ENCODE results near the gene INTS6. TPM values are rescaled to one million over a fixed set of nuclear protein-coding genes. Genes with fewer than 3 reads are reported as not detected.

The INTS6 gene
- total and polyA plus RNA-seq, 4 donors = 22.8 to 51.2 (median 31.1) TPM

DNA sequence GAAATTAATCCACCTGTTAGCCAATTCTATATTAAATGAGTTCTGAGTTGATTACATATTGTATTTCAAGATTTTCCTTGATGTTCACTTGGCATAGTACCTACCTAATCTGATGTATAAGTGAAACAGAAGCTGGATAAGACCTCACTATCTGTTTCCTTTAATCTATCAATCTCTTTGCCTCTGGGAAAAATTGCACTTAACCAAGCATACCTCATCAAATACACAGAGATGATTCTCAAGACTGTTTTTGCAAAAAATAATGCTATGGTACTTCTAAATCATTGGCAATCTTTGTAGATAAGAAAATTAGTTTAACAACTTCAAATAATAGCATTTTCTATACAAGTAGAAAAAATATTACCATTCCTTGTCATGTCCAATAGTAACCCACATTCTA is 58.1 kb downstream of the INTS6 start:
- H3K36me3 ChIP-seq (ENCODE audit: control insufficient read depth, insufficient read depth, low read length) = no peaks in the 10 kb centered on the region
- no peak overlapping the region for H3K27ac ChIP-seq (ENCODE audit: low read depth, low read length)
- no peaks in the 10 kb centered on the region for H3K27me3 ChIP-seq (ENCODE audit: control insufficient read depth, insufficient read depth, low read length)
- H3K4me3 ChIP-seq (ENCODE audit: low read depth, low read length) = no peak overlapping the region
- H3K4me1 ChIP-seq (ENCODE audit: control insufficient read depth, insufficient read depth, low read length) = no peaks in the 10 kb centered on the region
- H3K9me3 ChIP-seq (ENCODE audit: control insufficient read depth, insufficient read depth, low read length) = no peaks in the 10 kb centered on the region
- no peak for DNase-seq (ENCODE audit: low read depth in 4 of 6, low spot score in 6 of 6)

DNA sequence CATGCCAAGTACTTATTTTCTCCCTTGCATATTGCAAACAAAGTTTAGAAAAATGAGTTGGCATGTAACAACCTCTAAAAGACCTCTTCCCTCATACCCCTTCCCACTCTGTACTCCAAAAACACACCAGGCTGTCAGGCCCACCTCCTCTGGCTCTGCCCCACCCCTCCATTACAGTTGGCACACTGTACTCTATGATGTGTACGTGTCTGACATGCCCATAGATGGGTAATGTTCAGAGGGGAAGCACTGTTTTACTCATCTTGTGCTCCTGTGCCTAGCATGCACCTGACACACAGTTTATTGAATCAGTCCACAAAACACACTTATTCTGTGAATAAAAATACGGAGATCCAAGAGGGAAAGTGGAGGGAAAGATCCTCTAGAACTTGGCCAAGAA is 67.7 kb downstream of the INTS6 start:
- no peak for DNase-seq (ENCODE audit: low read depth in 4 of 6, low spot score in 6 of 6)
- Histone ChIP-seq H3K4me1 (ENCODE audit: control insufficient read depth, insufficient read depth, low read length) (no peaks in the 10 kb centered on the region), H3K27ac (ENCODE audit: low read depth, low read length) (no peak overlapping the region), H3K4me3 (ENCODE audit: low read depth, low read length) (no peak overlapping the region), H3K36me3 (ENCODE audit: control insufficient read depth, insufficient read depth, low read length) (peaks cover 6% of the 10 kb centered on the region), H3K9me3 (ENCODE audit: control insufficient read depth, insufficient read depth, low read length) (no peaks in the 10 kb centered on the region), H3K27me3 (ENCODE audit: control insufficient read depth, insufficient read depth, low read length) (no peaks in the 10 kb centered on the region)
- WGBS (ENCODE audit: insufficient coverage) = no CpG with 5 or more reads among the region's 2 CpGs

DNA sequence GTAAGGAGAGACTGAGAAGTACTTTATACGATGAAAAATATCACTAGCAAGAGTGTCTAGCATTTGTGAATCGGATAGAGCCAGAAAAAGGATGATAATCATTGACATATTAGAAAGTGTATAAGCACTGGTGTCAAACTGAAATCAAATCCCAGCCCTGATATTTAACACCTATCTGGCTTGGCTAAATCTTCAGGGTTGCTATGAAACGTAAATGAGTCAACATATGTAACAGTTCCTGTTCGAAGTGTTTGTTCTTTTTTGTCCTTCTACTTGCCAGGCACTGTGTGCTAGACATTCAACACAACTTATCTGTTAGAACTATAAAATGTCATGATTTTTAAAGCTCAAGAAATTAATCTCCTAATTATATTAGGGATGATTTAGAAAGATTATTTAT is 72.6 kb downstream of the INTS6 start:
- no CpG with 5 or more reads among the region's 4 CpGs for WGBS (ENCODE audit: insufficient coverage)

DNA sequence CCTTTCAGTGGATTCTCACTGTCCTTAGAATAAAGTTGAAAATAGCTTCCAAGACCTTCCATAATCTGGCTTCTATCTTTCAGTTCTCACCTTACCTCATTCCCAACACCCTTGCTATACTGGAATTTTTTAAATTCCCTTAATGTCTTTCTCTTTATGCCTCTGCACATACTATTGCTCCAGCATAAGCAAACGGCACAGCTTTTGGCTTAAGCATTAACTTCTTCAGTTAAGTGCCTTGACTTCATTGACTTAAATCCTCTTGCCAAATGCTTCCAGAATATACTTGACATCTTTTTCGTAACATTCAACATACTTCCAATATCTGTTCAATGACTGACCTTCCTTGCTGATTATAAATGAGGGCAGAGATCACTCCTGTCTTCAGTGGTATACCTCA is 79.4 kb downstream of the INTS6 start:
- Histone ChIP-seq H3K4me1 (ENCODE audit: control insufficient read depth, insufficient read depth, low read length) (no peaks in the 10 kb centered on the region), H3K9me3 (ENCODE audit: control insufficient read depth, insufficient read depth, low read length) (no peaks in the 10 kb centered on the region), H3K36me3 (ENCODE audit: control insufficient read depth, insufficient read depth, low read length) (peaks cover 11% of the 10 kb centered on the region), H3K27ac (ENCODE audit: low read depth, low read length) (no peak overlapping the region), H3K4me3 (ENCODE audit: low read depth, low read length) (no peak overlapping the region), H3K27me3 (ENCODE audit: control insufficient read depth, insufficient read depth, low read length) (no peaks in the 10 kb centered on the region)
- DNase-seq (ENCODE audit: low read depth in 4 of 6, low spot score in 6 of 6) = no peak
- WGBS (ENCODE audit: insufficient coverage) = 88% methylated on average over 1 of the region's 2 CpGs

More for the DNA sequence above, 72.6 kb downstream of the INTS6 start:
- H3K27ac ChIP-seq (ENCODE audit: low read depth, low read length) = no peak overlapping the region
- H3K4me3 ChIP-seq (ENCODE audit: low read depth, low read length) = no peak overlapping the region
- H3K9me3 ChIP-seq (ENCODE audit: control insufficient read depth, insufficient read depth, low read length) = no peaks in the 10 kb centered on the region
- H3K4me1 ChIP-seq (ENCODE audit: control insufficient read depth, insufficient read depth, low read length) = no peaks in the 10 kb centered on the region
- peaks cover 8% of the 10 kb centered on the region for H3K36me3 ChIP-seq (ENCODE audit: control insufficient read depth, insufficient read depth, low read length)
- DNase-seq (ENCODE audit: low read depth in 4 of 6, low spot score in 6 of 6) = no peak
- no peaks in the 10 kb centered on the region for H3K27me3 ChIP-seq (ENCODE audit: control insufficient read depth, insufficient read depth, low read length)

DNA sequence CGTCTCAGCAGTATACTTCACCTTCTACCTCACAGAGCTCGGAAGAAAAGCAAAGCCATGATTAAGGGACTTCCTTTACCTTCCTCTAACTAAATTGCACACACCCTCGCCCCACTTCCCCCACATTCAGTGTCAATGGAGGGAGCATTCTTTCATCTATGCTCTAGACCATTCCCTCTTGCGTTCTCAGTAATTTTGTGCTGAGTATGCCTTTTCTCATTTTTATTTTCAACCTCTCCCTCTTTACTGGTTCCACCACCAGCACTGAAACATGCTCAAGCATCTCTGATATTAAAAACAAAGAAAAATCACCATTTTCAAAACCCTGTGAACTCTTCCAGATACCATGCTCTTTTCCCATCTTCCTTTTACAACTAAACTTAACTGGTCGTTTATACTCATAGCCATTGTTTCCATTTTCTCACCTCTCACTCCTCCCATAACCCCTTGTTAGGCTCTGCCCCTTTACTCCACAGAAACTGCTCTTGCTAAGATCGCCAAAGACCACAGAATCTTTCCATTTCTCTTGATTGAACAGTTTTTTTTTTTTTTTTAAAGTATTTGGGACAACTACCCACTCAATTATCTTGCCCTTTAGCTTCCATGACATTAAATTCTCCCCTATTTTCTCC is 81.0 kb downstream of the INTS6 start:
- Histone ChIP-seq H3K27ac (ENCODE audit: low read depth, low read length) (no peak overlapping the region), H3K27me3 (ENCODE audit: control insufficient read depth, insufficient read depth, low read length) (no peaks in the 10 kb centered on the region), H3K4me3 (ENCODE audit: low read depth, low read length) (no peak overlapping the region), H3K4me1 (ENCODE audit: control insufficient read depth, insufficient read depth, low read length) (no peaks in the 10 kb centered on the region), H3K36me3 (ENCODE audit: control insufficient read depth, insufficient read depth, low read length) (peaks cover 11% of the 10 kb centered on the region), H3K9me3 (ENCODE audit: control insufficient read depth, insufficient read depth, low read length) (no peaks in the 10 kb centered on the region)
- DNase-seq (ENCODE audit: low read depth in 4 of 6, low spot score in 6 of 6) = no peak
- WGBS (ENCODE audit: insufficient coverage) = 73% methylated on average over 4 of the region's 6 CpGs

DNA sequence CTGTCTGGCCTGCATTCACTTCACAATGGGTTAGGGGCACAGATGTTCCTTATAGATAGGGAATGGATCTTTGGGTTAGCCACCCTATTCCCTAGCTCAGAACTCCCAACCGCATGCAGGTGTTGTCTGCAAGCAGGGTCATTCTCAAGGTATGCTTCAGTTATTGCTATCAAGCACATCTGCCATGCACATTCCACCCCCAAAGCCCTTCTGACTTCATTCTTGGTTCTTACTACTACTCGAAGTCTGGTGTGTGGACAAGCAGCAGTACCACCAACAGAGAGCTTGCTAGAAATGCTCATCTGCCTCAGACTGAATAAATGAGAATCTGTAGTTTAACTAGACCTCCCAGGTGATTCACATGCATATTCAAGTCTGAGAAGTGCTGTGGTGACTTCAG is 82.0 kb downstream of the INTS6 start:
- Histone ChIP-seq H3K27ac (ENCODE audit: low read depth, low read length) (no peak overlapping the region), H3K4me1 (ENCODE audit: control insufficient read depth, insufficient read depth, low read length) (no peaks in the 10 kb centered on the region), H3K36me3 (ENCODE audit: control insufficient read depth, insufficient read depth, low read length) (peaks cover 11% of the 10 kb centered on the region), H3K4me3 (ENCODE audit: low read depth, low read length) (no peak overlapping the region), H3K27me3 (ENCODE audit: control insufficient read depth, insufficient read depth, low read length) (no peaks in the 10 kb centered on the region), H3K9me3 (ENCODE audit: control insufficient read depth, insufficient read depth, low read length) (no peaks in the 10 kb centered on the region)
- WGBS (ENCODE audit: insufficient coverage) = 100% methylated on average over 2 of the region's 2 CpGs
- no peak for DNase-seq (ENCODE audit: low read depth in 4 of 6, low spot score in 6 of 6)

DNA sequence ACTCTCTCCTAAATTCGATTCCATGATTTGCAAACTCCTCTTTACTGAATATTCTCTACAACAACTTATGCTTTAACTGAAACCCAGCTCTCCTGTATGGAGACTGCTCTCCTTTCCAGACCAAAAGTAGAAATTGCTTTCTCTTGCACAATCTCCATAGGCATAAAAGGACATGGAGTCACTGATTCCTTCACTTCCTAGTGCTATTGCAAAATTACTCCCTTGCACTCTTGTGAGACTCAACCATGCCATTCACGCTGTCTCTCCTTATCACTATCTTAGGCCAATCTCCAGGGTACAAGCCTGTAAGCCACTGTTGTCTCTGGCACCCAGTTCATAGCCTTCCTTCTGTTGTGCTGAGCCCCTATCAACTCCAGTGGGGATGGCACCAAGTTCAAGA is 82.7 kb downstream of the INTS6 start:
- Histone ChIP-seq H3K27ac (ENCODE audit: low read depth, low read length) (no peak overlapping the region), H3K36me3 (ENCODE audit: control insufficient read depth, insufficient read depth, low read length) (peaks cover 8% of the 10 kb centered on the region), H3K4me3 (ENCODE audit: low read depth, low read length) (no peak overlapping the region), H3K27me3 (ENCODE audit: control insufficient read depth, insufficient read depth, low read length) (no peaks in the 10 kb centered on the region), H3K4me1 (ENCODE audit: control insufficient read depth, insufficient read depth, low read length) (no peaks in the 10 kb centered on the region), H3K9me3 (ENCODE audit: control insufficient read depth, insufficient read depth, low read length) (no peaks in the 10 kb centered on the region)
- DNase-seq (ENCODE audit: low read depth in 4 of 6, low spot score in 6 of 6) = no peak
- WGBS (ENCODE audit: insufficient coverage) = 93% methylated on average over 2 of the region's 2 CpGs

DNA sequence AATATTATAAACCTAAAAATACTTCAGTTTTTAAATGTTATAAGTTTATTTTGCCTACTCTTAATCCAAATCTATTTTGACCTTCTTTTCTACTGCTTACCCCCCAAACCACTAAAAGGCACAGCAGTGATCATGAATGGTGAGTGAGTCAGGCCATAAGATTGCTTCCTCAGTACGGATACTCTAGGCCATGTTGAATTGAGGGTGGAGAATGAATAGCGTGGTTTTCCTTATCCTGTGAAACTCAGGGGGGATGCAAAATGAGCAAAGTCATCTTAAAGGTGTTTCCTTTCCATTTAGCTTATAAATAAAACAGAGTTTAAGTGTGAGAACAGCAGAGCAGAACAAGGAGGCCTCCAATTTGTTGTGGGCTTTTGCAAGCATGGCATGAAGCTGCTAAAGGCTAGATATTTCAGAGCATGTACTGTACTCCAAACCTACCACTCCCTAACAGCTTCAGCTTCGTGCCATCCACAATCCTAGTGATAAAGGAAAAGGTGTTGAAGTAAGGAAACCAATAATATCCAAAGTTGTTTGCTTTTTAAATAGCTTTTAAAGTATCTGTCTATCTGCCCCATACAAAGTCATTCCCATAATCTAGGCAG is 88.3 kb downstream of the INTS6 start:
- no peak overlapping the region for H3K27ac ChIP-seq (ENCODE audit: low read depth, low read length)
- no peak for DNase-seq (ENCODE audit: low read depth in 4 of 6, low spot score in 6 of 6)
- H3K36me3 ChIP-seq (ENCODE audit: control insufficient read depth, insufficient read depth, low read length) = no peaks in the 10 kb centered on the region
- no peaks in the 10 kb centered on the region for H3K4me1 ChIP-seq (ENCODE audit: control insufficient read depth, insufficient read depth, low read length)
- no peaks in the 10 kb centered on the region for H3K9me3 ChIP-seq (ENCODE audit: control insufficient read depth, insufficient read depth, low read length)
- H3K27me3 ChIP-seq (ENCODE audit: control insufficient read depth, insufficient read depth, low read length) = no peaks in the 10 kb centered on the region
- WGBS (ENCODE audit: insufficient coverage) = no CpG with 5 or more reads among the region's 3 CpGs
- H3K4me3 ChIP-seq (ENCODE audit: low read depth, low read length) = no peak overlapping the region

DNA sequence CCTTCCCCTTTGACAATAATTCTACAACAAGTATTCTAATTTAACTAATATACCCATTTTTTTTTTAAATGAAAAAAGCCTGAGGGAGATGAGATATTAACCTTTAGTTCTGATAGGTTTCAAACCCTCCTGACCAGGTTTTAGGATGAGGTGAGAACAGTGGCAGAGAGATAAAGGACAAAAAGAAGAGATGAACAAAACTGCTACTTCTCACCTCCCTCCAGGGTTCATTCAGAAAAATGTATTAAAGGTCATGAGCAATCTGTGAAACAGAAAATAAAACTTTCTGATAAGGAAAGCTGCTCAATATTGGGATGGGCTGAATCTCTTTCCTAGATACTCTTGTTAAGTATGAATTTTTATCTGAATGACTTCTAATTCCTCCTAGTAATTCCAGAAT is 89.2 kb downstream of the INTS6 start:
- Histone ChIP-seq H3K4me3 (ENCODE audit: low read depth, low read length) (no peak overlapping the region), H3K27me3 (ENCODE audit: control insufficient read depth, insufficient read depth, low read length) (no peaks in the 10 kb centered on the region), H3K36me3 (ENCODE audit: control insufficient read depth, insufficient read depth, low read length) (no peaks in the 10 kb centered on the region), H3K27ac (ENCODE audit: low read depth, low read length) (no peak overlapping the region), H3K4me1 (ENCODE audit: control insufficient read depth, insufficient read depth, low read length) (no peaks in the 10 kb centered on the region), H3K9me3 (ENCODE audit: control insufficient read depth, insufficient read depth, low read length) (no peaks in the 10 kb centered on the region)
- no peak for DNase-seq (ENCODE audit: low read depth in 4 of 6, low spot score in 6 of 6)

DNA sequence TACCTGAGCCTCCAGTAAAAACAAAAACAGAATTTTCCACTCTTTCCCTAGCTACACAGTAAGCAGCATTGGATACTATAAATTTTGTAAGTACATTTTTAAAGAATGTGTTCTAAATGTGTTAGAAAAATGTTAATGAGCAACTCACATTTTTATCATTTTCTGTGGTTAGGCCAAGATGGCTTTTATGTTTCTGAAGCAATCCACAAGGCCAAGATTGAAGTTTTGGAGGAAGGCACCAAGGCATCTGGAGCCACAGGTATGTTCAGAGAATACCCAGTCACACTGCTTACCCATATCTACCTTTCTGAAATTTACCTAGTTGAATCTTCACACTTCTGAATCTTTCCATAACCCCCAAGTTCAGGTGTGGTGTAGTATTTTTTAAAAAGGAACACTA is 91.7 kb downstream of the INTS6 start:
- Histone ChIP-seq H3K4me3 (ENCODE audit: low read depth, low read length) (no peak overlapping the region), H3K27me3 (ENCODE audit: control insufficient read depth, insufficient read depth, low read length) (no peaks in the 10 kb centered on the region), H3K9me3 (ENCODE audit: control insufficient read depth, insufficient read depth, low read length) (no peaks in the 10 kb centered on the region), H3K27ac (ENCODE audit: low read depth, low read length) (no peak overlapping the region), H3K4me1 (ENCODE audit: control insufficient read depth, insufficient read depth, low read length) (no peaks in the 10 kb centered on the region), H3K36me3 (ENCODE audit: control insufficient read depth, insufficient read depth, low read length) (no peaks in the 10 kb centered on the region)
- no peak for DNase-seq (ENCODE audit: low read depth in 4 of 6, low spot score in 6 of 6)
